ENCODE data around the gene ARPC2. TPM values are rescaled to one million over a fixed set of nuclear protein-coding genes. Genes with fewer than 3 reads are reported as not detected.

The ARPC2 gene
- total RNA-seq, 1 experiment from 2014 or later = 187 TPM

DNA sequence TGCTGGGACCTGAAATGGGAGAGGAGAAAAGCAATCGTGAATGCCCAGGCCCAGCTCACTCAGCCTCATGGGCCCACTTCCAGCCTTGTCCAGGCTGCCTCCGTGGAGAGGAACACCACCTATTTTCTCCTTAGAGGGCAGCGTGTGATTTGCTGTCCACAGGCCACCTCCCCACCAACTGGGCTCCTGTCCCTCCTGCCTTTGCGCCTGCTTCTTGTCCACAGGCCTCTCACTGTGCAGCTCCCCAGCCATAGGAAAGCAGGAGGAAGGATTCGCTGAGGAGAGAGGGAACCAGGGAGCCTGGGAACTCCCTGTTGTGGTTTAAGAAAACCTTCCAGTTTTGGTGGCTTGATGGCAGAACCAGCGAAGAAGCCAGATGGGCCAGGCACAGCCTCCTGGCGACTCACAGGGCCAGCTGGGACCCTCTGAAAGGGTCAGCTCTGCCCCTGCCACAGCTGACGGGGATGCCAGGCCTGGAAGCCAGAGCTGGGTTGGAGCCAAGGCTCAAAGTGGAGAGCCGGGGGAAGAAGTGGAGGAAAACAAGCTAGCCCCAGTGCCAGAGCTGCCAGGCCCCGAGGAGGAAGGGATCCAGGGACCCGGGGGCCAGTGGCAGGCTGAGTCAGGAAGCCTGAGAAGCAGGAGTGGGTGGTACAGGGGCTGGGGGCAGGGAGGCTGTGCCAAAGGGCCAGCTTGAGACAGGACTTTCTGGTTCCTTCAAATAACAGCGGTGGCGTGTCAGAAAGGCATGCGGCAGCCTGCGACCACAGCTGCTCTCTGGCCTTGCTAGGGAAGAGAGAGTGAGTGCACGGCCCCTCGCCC, 65.4 kb downstream of the ARPC2 start:
- intact Hi-C loops (cut with micrococcal nuclease) = no loop called here
- RAD21 ChIA-PET (ENCODE audit: low non-redundant PET in 1 of 2, low total read pairs in 2 of 2, uncharacterized antibody in 2 of 2, unreplicated experiment in 2 of 2) = no interaction called here
- DNase-seq (ENCODE audit: low read depth, low spot score) = no peak
- H3K9me2 ChIP-seq (ENCODE audit: insufficient read depth) = no peaks in the 10 kb centered on the region
- peaks cover 20 to 22% of the 10 kb centered on the region in 2 experiments; a peak in 3 of 4 replicates for H3K36me3 ChIP-seq (ENCODE audit: control insufficient read depth in 1 of 2, insufficient read depth in 2 of 2, low read length in 2 of 2)
- H4K20me1 ChIP-seq (ENCODE audit: insufficient read depth) = no peaks in the 10 kb centered on the region
- POLR2A ChIA-PET = interaction anchor here (0.6 kb wide), 1 partner anchor 31 kb away, joined by 3 read pairs; no protein-coding TSS in a partner anchor
- no peak overlapping the region for H3K27ac ChIP-seq (ENCODE audit: low read depth, low read length)
- BruUV-seq (replicated peaks) = no TSS peak
- peaks cover 53% of the 10 kb centered on the region for H3K79me2 ChIP-seq (ENCODE audit: insufficient read depth, low read length)
- no peak overlapping the region for H2AFZ ChIP-seq (ENCODE audit: low read depth, low read length, poor library complexity, severe bottlenecking)
- no peaks in the 10 kb centered on the region for H3K9me3 ChIP-seq (ENCODE audit: control insufficient read depth in 1 of 2, insufficient read depth in 1 of 2, low read depth in 1 of 2, low read length in 2 of 2)
- H3K4me1 ChIP-seq (ENCODE audit: control insufficient read depth in 1 of 2, insufficient read depth in 2 of 2, low read length in 2 of 2) = peaks cover 16 to 33% of the 10 kb centered on the region in 2 experiments
- H3K27me3 ChIP-seq (ENCODE audit: insufficient read depth, low read length) = no peaks in the 10 kb centered on the region
- H3K4me3 ChIP-seq (replicated peaks in 1 of 2; ENCODE audit: low read depth in 1 of 2, low read length in 2 of 2) = no peak overlapping the region
- CTCF ChIA-PET = interaction anchor here (1.1 kb wide), 1 partner anchor 9 kb away, joined by 4 read pairs; no protein-coding TSS in a partner anchor
- no peak for ATAC-seq
- H3K9ac ChIP-seq (ENCODE audit: low read length) = no peak overlapping the region
- no peak overlapping the region for H3K4me2 ChIP-seq (ENCODE audit: low read length)
- TF ChIP-seq POLR2AphosphoS5 (IDR thresholded peaks at IDR 0.05; ENCODE audit: low read depth, low read length) (no peak), EZH2 (IDR thresholded peaks at IDR 0.05) (no peak), SP1 (IDR thresholded peaks at IDR 0.05; ENCODE audit: low read depth) (no peak), CEBPB (IDR thresholded peaks at IDR 0.05; ENCODE audit: low read depth) (no peak), JUND (IDR thresholded peaks at IDR 0.05) (no peak), SIN3A (IDR thresholded peaks at IDR 0.05; ENCODE audit: low read depth) (no peak), EGR1 (IDR thresholded peaks at IDR 0.05; ENCODE audit: low read depth) (no peak), CBX3 (IDR thresholded peaks at IDR 0.05; ENCODE audit: low read depth) (no peak), FOSL1 (IDR thresholded peaks at IDR 0.05; ENCODE audit: low read depth) (no peak)
- TF ChIP-seq, protein P1, sequence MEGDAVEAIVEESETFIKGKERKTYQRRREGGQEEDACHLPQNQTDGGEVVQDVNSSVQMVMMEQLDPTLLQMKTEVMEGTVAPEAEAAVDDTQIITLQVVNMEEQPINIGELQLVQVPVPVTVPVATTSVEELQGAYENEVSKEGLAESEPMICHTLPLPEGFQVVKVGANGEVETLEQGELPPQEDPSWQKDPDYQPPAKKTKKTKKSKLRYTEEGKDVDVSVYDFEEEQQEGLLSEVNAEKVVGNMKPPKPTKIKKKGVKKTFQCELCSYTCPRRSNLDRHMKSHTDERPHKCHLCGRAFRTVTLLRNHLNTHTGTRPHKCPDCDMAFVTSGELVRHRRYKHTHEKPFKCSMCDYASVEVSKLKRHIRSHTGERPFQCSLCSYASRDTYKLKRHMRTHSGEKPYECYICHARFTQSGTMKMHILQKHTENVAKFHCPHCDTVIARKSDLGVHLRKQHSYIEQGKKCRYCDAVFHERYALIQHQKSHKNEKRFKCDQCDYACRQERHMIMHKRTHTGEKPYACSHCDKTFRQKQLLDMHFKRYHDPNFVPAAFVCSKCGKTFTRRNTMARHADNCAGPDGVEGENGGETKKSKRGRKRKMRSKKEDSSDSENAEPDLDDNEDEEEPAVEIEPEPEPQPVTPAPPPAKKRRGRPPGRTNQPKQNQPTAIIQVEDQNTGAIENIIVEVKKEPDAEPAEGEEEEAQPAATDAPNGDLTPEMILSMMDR (IDR thresholded peaks at IDR 0.05 in 2 of 3, conservative IDR thresholded peaks at IDR 0.05 in 1 of 3; ENCODE audit: borderline replicate concordance in 1 of 3, insufficient read depth in 1 of 3, low read depth in 2 of 3, low read length in 2 of 3) = no peak
- TF ChIP-seq, protein P2, sequence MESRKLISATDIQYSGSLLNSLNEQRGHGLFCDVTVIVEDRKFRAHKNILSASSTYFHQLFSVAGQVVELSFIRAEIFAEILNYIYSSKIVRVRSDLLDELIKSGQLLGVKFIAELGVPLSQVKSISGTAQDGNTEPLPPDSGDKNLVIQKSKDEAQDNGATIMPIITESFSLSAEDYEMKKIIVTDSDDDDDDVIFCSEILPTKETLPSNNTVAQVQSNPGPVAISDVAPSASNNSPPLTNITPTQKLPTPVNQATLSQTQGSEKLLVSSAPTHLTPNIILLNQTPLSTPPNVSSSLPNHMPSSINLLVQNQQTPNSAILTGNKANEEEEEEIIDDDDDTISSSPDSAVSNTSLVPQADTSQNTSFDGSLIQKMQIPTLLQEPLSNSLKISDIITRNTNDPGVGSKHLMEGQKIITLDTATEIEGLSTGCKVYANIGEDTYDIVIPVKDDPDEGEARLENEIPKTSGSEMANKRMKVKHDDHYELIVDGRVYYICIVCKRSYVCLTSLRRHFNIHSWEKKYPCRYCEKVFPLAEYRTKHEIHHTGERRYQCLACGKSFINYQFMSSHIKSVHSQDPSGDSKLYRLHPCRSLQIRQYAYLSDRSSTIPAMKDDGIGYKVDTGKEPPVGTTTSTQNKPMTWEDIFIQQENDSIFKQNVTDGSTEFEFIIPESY (IDR thresholded peaks at IDR 0.05; ENCODE audit: extremely low read depth, insufficient replicate concordance, low read length) = no peak

Data from HCT116 (cell line).